NCI-H524 (cell line): ENCODE measurements around the gene PARP16.

Source experiments
- DNase-seq, 2 experiments: peaks; one replicate each; lab custom pipeline; 2025; lab: John Stamatoyannopoulos, UW

Gene PARP16

DNA sequence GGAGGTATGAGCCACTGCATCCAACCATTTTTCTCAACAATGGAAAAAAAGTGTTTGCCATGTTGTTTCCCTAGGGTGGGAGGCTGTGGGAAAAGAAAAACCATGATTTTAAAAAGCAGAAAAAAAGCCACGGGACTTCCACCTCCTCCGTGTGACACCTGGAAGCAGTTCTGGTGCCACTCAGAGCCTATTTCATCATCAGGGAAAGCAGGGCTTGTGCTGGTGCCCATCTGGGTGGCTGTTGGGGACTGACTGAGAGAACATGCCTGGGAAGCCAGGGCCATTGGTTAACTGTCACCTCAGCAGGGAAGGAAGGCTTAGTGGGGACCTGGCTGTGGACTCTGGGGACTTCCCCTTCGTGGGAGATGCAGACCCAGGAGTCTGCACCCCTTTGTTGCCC, 25.1 kb upstream of the PARP16 start:
- DNase-seq: peak in 1 of 2 experiments; percentile 29

DNA sequence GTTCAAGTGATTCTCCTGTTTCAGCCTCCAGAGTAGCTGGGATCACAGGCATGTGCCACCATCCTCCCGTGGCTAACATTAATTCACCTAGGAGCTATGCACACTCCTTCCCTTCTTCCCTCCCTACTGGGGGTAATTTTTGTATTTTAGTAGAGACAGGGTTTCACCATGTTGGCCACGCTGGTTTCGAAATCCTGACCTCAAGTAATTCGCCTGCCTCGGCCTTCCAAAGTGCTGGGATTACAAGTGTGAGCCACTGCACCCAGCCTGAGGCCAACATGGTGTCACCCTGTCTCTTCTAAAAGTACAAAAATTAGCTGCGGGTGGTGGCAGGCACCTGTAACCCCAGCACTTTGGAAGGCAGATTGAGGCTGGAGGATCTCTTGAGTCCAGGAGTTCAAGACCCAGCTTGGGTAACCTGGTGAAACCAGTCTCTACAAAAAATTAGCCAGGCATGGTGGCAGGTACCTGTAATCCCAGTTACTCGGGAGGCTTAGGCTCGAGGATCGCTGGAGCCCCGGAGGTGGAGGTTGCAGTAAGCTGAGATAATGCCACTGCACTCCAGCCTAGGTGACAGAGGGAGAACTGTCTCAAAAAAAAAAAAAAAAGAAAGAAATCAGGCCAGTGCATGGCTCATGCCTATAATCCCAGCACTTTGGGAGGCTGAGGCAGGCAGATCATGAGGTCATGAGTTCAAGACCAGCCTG, 23.9 kb upstream of the PARP16 start:
- DNase-seq: no peak

DNA sequence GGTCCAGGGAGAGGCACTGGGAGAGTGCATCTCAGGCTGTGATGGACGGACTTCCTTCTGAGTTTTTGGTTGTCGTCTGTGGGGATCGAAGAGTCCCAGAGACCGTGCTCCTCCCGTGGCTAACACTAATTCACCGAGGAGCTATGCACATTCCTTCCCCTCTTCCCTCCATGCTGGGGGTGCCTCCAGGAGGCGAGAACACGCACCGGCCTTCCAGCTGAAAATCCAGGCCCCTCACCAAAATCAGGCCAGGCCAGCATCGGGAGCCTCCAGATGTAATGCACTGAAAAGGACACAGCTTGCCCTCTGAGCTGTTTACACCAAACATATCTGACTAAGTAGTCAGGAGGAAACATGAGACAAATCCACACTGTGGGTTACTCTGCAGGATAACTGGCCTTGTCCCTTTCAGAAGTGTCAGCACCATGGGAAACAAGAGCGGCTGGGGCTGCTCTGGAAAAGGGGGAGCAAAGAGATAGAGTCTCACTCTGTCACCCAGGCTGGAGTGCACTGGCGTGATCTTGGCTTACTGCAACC, 23.3 kb upstream of the PARP16 start:
- DNase-seq: no peak

DNA sequence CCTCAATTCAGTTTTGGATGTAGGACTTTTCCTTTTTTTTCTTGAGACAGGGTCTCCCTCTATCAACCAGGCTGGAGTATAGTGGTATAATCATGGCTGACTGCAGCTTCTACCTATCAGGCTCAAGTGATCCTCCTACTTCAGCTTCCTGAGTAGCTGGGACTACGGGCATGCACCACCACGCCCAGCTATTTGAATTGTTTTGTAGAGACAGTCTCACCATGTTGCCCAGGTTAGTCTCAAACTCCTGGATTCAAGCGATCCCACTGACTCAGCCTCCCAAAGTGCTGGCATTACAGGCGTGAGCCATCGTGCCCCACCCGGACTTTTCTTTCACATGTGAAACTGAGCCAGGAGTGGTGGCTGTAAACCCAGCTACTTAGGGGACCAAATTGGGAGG, 21.3 kb upstream of the PARP16 start:
- DNase-seq: no peak

DNA sequence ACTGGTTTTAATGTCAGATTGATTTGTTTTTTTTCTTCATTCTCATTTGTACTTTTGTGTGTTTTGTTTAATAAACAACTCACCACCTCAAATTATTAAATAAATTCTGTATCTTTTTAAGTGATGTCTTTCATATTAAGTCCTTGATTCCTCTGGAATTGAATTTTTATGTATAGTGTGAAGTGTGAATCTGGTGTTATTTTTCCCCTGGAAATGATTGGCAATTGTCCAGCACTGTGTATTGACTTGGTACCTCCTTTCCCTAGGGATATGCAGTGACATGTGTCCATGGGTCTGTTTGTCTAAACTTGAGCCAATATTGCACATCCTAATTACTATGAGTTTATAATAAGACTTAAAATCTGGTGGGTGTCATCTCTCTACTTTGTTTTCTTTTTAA, 19.9 kb upstream of the PARP16 start:
- DNase-seq: peak in 1 of 2 experiments; percentile 49

DNA sequence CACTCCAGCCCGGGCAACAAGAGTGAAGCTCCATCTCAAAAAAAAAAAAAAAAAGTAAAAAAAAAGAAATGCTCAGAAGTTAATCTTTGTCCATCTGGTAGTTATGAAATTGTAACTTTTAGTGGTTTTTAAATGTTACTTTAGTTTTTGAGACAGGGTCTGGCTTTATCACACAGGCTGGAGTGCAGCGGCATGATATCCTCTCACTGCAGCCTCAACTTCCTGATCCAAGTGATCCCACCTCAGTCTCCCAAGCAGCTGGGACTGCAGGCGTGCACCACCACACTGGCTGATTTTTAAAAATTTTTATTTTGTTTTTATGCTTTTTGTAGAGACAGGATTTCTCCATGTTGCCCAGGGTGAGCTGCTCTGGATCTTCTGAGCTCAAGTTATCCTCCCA, 19.1 kb upstream of the PARP16 start:
- DNase-seq: no peak

DNA sequence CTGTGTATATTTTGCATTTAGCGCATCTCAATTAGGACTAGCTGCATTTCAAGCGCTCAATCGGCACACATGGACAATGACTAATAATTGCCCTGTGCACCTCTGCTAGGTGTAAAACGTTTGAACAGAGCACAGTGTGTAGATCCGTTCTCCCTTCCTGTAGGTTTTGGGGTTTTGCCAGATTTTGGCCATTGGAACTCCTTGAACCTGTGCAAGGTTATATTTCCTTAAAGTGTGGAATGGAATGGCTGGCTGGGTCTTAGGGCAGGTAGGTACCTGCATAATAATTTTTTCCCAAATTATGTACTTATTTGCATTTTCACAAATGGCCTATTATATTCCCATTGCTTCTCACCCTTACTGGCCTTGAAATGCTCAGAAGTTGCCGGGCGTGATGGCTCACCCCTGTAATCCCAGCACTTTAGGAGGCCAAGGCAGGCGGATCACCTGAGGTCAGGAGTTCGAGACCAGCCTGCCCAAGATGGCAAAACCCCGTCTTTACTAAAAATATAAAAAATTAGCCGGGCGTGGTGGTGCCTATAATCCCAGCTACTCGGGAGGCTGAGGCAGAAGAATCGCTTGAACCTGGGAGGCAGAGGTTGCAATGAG, 18.6 kb upstream of the PARP16 start:
- DNase-seq: no peak

DNA sequence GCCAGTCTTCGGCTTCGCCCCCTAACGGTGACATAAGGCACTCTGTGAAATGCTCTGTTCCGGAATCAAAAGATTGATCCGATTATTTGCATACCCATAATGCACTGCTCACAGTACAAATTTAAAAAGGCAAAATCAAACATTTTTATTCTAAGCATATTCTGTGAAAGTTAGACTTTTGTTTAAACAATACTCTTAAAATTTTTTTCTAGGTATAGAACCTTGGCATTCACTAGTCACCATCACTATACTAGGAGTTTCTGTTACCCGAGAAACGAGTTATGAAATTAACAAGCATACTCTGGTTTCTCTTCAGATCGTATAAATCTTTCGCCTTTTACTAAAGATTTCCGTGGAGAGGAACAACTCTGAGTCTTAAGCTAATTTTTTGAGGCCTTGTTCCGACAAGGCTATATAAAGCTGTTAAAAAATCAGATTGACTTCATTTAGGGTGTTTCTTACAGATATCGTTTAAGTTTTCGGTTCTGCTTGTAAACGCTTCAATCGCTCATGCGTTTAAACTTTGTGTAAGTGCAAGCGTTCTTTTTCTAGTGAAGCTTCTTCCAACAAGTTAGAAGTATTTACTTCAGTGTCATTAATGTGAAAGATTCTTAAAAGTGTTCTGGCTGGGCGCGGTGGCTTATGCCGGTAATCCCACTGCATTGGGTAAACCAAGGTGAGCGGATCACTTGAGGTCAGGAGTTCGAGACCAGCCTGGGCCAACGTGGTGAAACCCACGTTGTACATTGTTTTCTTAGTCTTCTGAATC, 17.9 kb upstream of the PARP16 start, which contains the start of gene RNU5B-1:
Gene RNU5B-1 (plus strand): TSS at position 297 of the 769 bp plus-strand sequence.
- peak; percentile 93 to 96 for DNase-seq

DNA sequence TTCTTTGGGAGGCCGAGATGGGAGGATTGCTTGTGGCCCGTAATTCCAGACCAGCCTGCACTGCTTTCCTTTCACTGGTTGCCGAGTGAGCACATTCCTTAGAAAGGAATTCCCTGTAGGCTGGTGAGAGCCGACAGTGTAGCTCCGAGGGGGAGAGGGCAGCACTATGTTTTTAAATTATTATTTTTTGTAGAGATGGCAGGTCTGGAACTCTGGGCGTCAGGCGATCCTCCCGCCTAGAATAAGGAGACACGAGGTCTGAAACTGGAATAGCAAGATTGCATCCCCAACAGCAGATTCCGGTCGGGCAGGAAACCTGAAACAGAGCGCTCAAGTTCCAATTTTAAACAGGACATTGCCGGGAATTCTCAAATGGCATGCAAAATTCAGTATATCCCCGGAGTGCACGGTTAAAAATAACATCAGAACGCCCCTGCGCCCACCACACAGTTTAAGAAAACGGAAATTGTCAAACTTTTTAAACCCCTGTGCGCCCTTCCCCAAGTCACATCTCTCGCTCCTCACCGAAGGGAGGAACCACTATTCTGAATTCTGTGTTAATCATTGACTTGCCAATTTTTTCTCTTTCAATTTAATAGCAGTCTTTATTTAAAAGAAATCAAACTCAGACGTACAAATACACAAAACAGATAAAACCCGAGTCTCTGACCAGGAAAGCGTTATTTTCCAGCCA, 17.2 kb upstream of the PARP16 start:
- DNase-seq: peak in 1 of 2 experiments; percentile 41

DNA sequence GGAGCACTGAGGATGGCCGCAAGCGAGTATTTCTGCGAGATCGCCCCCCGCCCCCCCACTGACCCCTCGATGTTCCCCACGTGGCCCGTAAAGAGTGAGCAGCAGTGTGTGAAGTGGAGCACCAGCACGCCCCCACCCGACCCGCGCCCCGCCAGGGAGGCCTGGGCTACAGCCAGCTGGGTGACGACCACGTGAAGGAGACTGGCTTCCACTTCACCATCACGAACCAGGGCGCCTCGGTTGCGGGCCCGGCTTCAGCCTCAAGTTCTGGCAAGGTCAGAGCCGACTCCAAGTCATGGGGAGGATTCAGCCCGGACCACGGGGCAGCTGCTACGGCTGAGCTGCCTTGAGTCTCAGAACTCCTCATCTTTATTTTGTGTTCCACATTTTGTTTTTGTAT, 15.4 kb upstream of the PARP16 start:
- no peak for DNase-seq

DNA sequence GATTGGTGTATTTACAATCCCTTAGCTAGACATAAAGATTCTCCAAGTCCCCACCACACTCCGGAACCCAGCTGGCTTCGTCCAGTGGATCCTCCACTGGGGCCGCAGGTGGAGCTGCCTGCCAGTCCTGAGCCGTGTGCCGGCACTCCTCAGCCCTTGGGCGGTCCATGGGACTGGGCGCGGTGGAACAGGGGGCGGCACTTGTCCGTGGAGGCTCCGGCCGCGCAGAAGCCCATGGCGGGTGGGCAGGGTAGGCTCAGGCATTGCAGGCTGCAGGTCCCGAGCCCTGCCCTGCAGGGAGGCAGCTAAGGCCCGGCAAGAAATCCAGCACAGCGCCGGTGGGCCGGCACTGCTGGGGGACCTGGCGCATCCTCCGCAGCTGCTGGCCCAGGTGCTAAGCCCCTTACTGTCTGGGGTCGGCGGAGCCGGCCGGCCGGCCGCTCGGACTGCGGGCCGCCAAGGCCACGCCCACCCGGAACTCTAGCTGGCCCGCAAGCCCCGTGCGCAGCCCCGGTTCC, 14.3 kb upstream of the PARP16 start:
- DNase-seq: no peak

DNA sequence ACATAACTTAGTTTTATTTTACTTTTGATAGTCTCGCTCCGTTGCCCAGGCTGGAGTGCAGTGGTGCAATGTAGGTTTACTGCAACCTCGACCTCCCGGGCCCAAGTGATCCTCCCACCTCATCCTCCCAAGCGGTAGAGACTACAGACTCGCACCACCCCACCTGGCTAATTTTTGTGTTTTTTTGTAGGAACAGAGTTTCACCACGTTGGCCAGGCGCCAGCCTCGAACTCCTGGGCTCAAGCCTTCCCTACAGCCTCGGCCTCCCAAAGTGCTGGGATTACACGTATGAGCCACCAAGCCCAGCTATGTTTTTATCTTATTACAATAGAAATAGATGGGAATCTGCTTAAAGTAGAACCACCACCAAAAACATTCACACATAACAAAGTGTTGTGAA, 12.0 kb upstream of the PARP16 start:
- DNase-seq: no peak

DNA sequence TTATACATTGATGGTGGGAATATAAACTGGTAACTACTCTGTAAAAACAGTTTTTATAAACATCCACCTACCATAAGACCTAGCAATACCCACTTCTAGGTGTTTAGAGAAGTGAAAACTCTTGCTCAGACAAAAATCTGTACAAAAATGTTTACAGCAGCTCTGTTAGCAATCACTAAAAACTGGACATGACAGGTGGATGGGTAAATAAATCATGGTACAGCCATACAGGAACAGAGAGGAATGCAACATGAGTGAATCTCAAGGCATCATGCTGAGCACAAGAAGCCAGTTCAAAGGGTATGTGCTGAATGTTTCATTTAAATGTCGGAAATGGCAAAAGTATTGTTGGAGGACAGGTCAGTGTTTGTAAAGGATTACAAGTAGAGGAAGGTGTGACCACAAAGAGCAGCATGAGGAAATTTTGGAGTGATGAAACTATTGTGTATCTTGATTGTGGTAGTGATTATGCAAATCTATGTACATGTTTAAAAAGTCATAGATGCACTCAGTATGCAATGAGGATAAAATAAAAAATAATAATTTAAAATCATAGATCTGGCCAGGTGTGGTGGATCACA, 6.3 kb upstream of the PARP16 start:
- DNase-seq: no peak

DNA sequence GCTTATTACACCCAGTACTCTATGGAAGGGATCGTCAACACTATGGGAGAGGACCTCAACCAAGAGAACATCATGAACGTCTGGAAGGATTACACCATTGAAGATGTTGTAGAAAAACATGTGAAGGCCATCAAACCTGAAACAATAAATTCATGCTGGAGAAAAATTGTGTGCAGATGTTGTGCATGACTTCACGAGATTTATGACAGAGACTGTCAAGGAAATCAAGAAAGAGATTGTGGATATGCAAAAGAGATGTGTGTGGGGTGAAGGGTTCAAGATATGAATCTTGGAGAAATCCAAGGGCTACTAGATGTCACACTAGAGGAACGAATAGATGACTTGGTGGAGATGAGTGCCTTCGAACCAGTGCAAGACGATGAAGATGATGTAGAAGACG, 3.5 kb upstream of the PARP16 start:
- no peak for DNase-seq

DNA sequence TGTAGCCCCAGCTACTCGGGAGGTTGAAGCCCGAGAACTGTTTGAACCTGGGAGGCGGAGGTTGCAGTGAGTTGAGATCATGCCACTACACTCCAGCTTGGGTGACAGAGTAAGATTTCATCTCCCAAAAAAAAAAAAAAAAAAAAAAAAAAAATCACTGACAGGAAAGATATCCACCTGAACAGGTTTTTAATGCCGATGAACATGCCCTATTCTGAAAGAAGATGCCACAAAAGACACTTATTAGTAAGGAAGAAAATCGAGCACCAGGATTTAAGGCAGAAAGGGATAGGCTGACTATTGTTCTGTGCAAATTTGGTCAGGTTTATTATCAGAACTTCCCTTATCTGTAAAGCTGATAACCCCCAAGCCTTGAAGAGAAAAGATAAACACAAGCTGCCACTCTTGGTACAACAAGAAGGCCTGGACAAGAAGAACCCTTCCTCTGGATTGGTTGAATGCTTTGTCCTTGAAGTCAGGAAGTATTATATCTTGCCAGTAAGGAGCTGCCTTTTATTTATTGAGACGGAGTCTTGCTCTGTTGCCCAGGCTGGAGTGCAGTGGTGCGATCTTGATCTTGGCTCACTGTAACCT, 2.7 kb upstream of the PARP16 start:
- no peak for DNase-seq

DNA sequence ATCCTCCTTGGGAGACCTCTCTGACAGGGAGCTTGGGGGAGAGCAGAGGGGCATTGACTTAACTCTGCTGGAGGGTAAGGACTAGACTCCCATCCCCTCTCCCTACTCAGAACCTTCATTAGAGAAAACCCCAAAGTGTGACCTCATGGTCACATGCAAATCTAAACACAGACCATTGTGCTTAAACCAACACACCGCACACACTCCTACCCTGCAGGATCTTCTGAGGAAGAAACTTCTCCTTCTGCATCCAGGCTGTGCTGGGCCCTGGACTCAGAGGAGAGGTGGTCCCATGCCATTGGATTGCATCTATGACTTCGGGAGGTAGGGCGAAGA, 805 bp upstream of the PARP16 start:
- DNase-seq: no peak

DNA sequence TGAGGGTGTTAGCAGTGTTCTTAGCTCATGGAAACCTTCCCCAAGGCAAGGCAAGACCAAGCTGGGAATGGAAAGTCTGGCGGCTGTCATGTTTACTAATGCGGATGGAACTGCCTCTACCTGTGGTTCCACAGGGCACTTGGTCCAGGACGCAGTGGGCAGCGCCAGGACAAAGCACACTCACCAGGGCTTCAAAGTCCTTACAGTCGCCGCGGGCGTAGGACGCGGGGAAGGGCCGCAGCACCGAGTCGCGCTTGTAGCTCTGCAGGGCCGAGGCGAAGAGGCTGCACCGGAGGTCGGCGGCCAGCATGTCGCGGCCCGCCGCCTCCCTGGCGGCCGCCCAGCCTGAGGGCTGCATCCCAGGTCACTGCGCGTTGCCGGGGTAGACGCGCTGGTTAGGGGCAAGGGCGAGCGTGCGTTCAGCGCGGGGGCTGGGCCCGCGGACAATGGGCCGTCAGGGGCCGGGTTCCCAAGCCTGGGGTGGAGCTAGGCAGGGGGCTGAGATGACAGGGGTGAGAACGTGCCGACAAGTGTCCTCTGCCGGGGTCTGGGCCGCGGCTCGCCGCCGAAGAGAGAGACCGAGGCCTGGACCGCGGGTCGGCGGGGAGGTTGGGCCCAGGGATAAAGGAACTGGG, 497 bp downstream of the PARP16 start:
- DNase-seq: peak; percentile 45 to 48

DNA sequence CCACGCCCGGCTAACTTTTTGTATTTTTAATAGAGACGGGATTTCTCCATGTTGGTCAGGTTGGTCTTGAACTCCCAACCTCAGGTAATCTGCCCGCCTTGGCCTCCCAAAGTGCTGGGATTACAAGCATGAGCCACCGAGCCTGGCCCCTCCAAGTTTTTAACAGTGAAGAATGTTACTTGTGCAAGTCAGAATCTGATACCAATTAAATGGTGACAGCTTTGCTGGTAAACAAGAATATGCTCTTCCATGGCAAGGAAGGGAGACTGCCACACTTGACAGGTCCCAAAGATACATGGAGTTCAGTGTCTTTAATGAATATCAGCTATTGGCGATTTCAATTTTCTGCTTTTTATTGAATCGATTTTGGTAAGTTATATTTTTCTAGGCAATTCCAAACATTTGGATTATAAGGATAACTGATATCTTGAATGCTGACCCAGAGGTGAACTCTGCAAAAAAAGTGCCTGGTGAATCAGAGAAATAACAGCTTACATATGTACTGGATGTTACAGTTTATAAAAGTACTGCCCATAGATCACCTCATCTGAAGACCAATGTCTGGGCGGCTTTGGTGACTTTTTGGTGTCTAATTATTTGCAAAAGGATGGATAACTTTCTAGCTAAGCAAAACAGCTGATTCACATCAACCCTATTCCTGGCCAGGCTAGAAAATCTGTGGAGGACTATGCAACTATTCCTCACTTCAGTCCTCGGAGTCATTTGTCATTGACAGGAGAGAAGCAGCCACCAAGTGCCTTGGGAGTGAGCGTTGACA, 1.2 kb downstream of the PARP16 start:
- DNase-seq: no peak

DNA sequence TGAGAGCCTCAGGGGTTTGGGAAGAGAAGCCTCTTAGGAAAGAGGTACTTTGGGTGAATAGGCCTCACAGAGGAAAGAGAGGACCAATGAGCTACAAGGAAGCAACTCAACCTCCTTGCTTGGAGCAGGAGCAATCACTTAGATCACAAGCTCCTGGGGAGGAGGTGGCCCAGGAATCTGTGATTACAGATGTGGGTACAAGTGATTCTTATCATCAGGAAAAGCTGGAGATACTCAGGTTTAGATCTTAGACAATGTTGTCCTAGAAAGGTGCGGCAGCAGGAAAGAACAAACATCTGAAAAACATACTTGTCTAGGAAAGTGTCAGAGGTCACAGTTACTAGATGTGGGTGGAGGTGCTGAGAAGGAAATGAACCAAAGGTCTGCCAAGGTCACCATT, 8.2 kb downstream of the PARP16 start:
- DNase-seq: no peak

DNA sequence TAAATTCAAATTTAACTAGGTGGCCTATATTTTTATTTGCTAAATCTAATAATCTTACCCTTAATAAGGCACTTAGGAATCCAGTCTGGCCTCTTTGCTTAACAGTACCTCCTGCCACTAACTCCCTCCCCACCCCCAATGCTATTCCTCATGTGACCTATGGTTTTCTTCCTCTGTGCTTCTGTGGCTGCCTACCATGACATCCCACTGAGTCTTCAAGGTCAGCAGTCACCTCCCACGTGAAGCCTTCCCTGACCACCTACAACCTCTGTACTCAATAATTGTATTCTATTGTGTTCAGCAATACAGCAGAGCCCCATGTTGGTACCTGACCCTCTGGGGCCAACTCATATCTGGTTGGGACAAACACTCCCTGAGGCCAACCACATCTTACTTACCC, 9.7 kb downstream of the PARP16 start:
- DNase-seq: no peak
